GM19239 (cell line): Measurements from ENCODE around the gene PPIL1.

Source experiments
- DNase-seq: peaks from one replicate; pipeline ENCODE4 v3.0.0; 2011; ENCODE audit warnings: low spot score; ENCODE audit not compliant: insufficient read length
- FAIRE-seq: peaks from 2 replicates; lab custom pipeline; 2011; peaks lifted over from hg19 to GRCh38; lab: Jason Lieb, UNC

The PPIL1 gene

DNA sequence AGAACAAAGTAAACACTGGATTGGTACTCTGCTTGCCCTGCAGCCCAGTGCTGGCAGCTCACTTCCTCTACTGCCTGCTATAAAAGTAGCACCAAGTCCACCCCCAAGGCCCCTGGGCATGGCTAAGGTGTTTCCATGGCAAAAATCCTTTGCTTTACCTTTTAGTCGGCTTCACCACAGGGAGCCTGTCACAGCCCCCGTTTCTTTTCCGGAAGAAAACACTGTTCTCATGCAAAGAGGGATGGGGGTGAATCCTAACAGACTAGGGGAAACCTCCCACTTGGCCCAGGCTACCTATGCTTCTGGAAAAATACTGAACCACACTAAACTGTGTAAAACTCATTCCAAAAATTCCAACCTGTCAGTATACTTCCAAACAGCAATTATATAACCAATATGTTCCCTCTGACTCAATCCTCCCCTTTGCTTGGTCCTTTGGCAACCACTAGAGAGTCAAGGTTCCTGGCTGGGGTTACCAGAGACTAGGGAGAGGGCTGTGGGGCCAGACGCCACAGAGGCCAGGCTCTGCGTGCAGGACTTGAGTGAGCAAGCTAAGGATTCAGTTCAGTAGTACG lies 16.1 kb downstream of the PPIL1 start:
- FAIRE-seq, result no peak
- DNase-seq, result no peak

DNA sequence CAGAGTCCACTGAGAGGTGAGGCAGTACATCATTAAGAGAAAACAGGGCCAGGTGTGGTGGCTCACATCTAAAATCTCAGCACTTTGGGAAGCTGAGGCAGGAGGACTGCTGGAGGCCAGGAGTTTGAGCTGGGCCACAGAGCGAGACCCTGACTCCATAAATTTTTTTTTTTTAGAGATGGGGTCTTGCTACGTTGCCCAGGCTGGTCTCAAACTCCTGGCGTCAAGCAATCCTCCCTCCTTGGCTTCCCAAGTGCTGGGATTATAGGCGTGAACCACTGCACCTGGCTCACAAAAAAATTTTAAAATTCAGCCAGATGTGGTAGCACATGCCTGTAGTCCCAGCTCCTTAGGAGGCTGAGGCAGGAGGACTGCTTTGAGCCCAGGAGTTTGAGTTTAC lies 17.3 kb downstream of the PPIL1 start:
- no peak for FAIRE-seq
- DNase-seq, result no peak

- DNase-seq (no peak), FAIRE-seq (no peak)
Observed at GRCh38 chr6:36856277-36856676, 18.3 kb downstream of the PPIL1 start.

- no peak for FAIRE-seq
Observed at GRCh38 chr6:36855750-36856149, 18.9 kb downstream of the PPIL1 start.

DNA sequence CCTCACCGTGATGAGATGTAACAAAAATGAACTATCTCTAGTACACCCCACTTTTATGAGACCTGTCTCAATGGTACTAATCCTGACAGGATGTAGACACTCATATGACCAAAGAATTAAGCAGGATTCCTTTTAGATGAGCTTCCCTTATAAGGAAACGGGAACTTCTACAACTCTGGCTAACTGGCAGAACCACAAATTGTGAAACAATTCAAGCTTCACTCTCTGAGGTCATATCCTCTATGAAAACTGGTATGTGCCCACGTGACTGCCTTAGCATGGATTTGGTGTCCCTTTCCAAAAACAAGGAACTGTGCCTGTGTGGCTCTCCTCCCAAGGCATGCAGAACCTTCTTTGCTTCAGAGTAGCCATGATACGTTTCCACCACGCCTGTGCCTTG lies 21.3 kb downstream of the PPIL1 start:
- FAIRE-seq (no peak), DNase-seq (no peak)

More at GRCh38 chr6:36855750-36856149, 18.9 kb downstream of the PPIL1 start:
- DNase-seq, result no peak

GRCh38 chr6:36852481-36853147 lies 22.0 kb downstream of the PPIL1 start:
- no peak for FAIRE-seq
- no peak for DNase-seq

DNA sequence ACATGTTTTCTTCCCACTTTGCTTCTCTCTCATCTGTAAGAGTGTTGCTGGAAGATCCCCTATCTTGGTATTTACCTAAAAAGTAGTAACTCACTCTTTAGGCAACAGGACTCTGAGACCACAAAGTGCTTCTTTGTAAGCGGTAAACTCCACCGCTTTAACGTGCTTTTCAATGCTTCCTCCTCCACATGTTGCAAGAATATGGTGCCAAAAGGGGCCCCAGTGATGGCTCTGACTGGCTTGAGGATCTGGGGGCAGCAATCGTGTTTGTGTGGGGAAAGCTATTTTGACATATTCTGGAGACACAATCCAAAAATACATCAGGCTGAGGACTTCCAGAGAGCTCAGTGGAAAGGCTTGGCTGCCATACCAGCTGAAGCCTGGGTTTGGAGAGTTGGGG lies 23.0 kb downstream of the PPIL1 start:
- FAIRE-seq (no peak), DNase-seq (no peak)

DNA sequence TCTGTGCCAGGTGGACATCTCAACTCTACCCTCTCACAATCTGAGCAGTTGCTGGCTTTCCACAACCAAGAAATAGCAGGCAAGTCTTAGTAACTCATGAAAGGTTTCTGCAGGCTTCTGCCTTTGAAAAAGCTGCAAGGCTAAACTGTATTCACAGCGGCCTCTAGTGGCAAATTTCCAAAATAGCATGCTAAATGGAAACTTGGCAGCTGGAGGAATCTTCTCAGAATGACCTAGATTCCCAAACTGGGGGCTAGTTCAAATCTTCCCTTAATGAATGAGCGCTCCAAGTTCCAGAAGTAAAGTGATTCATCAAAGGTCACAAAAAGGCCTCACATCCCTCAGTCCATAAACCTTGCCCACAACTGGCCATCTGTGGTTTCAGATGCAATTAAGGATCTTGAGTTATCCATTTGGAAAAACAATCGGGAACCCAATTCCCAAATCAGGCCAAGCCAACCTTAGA lies 23.4 kb downstream of the PPIL1 start:
- DNase-seq (no peak), FAIRE-seq (peak; percentile 21)

DNA sequence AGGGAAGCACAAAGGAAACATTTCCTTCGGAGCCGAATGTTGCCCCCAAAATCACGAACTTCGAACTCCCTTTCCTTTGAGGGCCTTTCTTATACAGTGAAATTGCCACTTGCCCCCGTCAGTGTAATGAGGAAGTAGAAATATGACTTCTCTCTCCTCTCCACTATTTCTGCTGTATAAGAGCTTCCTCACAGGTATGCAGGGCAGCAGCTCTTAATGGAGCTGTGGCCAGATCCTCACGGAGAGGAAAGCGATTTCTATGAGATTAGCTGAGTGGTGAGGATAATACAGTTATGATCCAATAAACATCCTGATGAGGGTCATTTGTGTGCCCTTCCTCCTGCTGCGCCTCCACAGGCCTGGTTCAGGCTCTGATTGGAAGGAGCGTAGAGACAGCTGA lies 24.6 kb downstream of the PPIL1 start:
- DNase-seq (no peak), FAIRE-seq (no peak)

DNA sequence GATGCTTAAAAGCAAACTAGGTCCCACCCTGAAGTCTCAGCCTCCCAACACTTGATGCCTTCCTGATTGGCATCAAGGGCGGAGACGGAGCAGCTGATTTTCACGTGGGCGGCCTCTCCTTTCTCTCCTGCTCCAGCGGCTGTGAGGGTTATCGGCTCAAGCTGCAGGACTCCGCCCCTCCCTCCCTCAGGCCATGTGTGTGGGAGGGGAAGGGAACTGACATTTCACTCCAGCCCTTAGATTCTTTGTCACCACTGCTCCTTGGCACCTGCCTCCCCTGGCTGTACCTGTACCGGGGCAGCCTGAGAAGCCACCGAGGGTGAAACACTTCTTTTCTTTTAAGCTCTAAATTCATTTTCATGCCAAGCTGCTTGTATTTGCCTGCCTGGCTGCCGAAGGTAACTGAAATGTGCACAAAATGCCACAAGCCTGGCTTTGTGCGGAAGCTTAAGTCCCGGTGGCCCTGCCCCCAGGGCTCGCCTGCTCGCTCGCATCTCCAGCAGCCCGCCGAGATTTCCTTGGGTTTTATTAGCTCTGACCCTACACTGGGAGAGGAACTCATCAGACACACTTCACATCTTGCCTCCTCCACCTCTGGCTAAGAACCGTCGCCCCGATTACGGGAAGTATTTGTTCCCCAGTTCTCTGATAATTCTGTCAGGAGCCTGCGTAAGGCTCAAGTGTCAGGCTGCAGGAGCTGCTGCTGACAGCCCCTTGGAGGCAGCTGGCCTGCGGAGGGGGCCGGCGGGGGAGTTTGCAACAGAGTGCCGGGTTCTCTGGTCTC lies 25.8 kb downstream of the PPIL1 start:
- FAIRE-seq, result no peak

GRCh38 chr6:36847991-36848390 lies 26.6 kb downstream of the PPIL1 start:
- FAIRE-seq (no peak), DNase-seq (no peak)

More for the DNA sequence above, 25.8 kb downstream of the PPIL1 start:
- no peak for DNase-seq

GRCh38 chr6:36847152-36847551 lies 27.5 kb downstream of the PPIL1 start:
- FAIRE-seq, result no peak
- no peak for DNase-seq

DNA sequence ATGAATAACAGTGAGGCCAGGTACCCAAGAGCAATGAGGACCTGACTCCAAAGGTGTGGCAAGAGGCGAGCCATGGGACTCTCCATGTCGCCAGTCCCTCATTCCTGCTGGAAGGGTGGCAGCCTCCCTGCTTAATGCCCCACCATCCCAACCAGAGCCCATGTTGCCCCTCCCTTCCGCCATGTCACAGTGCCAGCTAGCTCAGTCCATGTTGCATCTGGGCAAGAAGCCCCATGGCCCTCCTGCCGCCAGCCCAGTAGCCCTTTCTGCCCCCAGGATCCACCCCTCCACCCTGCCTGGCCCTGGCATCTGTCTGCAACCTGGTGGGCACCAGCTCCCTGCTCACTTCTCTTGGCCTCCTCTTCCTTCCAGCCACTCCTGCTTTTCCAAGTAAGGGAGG lies 29.4 kb downstream of the PPIL1 start:
- no peak for FAIRE-seq

DNA sequence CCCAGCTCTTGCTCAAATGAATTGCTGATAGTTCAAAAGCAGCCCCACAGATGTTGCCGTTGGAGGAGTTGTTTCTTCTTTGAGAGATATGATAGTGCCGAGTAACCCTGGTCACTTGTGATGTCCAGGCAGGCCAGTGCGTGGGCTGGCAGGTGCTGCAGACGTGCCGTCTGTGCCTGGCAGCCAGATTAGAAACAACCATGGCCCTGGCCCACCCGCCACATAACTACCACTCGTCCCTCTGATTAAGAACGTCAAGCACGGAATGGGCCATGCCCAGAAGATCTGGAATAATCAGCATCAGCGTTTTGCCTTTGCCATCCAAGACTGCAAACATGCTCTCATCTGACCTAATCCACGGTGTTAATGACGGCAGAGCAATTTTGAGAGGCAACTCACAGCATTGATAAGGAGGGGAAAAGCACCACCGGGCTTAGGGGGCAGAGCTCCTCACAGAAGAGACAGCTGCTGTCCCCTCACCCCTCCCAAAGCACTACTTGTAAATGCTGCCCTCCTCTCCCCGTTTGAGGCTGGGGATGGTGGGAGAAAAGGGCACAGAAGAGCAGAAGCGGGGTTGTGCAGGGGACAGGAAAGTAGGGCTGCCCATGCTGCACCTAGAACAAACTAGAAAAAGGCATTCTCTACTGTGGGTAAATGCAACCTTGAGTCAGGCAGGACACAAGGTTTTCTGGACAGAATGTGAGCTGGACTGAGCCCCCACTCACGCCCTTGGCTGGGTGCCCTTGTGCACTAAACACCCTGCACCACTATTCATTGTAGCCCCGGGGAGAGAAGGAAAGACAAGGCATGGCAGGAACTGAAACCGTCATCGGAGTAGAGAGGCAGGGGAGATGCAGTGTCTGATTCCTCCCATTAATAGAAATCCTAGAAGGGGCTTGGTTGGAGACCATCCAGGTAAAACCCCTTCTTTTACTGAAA lies 30.1 kb downstream of the PPIL1 start:
- DNase-seq, result no peak
- FAIRE-seq, result no peak

More for the DNA sequence above, 29.4 kb downstream of the PPIL1 start:
- no peak for DNase-seq

DNA sequence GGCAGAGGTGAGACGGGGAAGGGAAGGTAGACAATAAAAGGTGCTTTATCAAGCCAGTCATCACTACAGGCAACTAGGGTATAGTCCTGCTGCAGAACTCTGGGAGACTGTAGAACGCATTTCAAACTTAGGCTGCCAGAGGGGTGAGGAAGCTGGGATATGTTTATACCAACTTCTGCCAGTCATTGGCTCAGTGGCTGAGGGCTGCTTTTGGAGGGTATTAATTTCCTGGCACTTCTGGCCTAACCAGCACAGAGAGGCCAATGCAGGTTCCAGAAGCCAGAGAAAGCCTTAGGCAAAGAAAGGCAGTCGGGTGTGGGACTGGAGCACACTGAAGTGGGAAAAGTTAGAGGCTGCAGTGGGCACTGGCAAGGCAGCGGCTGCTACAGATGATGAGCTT lies 31.4 kb downstream of the PPIL1 start:
- FAIRE-seq (no peak), DNase-seq (no peak)

DNA sequence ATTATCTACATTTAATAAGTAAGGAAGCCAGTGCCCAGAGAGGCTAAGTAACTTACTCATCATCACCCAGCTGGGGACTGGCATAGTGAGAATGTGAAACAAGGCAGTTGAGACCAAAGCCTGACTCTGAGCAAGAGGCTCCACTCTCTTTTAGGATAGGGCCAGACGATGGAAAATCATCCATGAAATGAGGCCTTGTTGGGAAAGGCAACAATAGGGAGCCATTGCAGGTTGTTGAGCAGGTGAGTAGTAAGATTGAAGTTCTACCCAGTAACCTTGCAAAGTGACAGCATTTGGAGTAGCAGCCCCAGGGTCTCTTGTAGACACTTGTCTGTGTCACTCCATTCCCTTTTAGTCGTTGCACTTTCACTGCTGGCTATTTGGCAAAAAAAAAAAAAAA lies 32.8 kb downstream of the PPIL1 start:
- no peak for FAIRE-seq
- DNase-seq, result no peak

GRCh38 chr6:36840432-36841403 lies 33.9 kb downstream of the PPIL1 start:
- DNase-seq (no peak), FAIRE-seq (no peak)

- DNase-seq (peak; percentile 36), FAIRE-seq (no peak)
Observed at GRCh38 chr6:36839749-36840431, 34.7 kb downstream of the PPIL1 start.
